ENCODE results near the gene FREM1. TPM values are rescaled to one million over a fixed set of nuclear protein-coding genes. Genes with fewer than 3 reads are reported as not detected.

FREM1 gene
- total and polyA plus RNA-seq, 10 donors, result 0.07 to 4.3 (median 0.54) TPM; not detected in 1

DNA sequence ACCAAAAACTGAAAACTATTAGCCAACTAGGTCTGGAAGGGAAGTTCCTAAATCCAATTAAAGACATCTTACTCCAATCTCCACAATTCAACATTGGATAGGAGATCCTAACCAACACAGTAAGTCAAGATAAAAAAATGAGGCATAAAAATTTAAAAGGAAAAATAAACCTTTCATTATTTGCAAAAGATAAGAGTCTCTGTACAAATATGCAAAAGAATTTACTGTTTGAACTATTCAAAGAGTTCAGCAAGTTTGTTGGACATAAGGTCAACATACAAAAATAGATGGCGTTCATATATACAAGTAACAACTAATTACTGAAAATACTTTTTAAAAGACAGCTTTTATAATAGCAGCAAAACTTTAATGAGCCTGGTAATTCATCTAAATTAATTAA, 3.1 kb upstream of the FREM1 start:
- WGBS, 5 donors, result 85 to 97% (median 87%) methylated on average over 1 of the region's 1 CpG
- intact Hi-C loops (cut with DNase I; ENCODE audit: low total_unique reads), result no loop called here
- no peaks in the 10 kb centered on the region for H3K9me3 ChIP-seq
- DNase-seq, result no peak
- H3K4me1 ChIP-seq, result peaks cover 0 to 6% (median 0%) of the 10 kb centered on the region in 6 donors
- no peak overlapping the region for H3K27ac ChIP-seq
- TF ChIP-seq POLR2AphosphoS5 (IDR thresholded peaks at IDR 0.05), result no peak
- TF ChIP-seq, protein P1, sequence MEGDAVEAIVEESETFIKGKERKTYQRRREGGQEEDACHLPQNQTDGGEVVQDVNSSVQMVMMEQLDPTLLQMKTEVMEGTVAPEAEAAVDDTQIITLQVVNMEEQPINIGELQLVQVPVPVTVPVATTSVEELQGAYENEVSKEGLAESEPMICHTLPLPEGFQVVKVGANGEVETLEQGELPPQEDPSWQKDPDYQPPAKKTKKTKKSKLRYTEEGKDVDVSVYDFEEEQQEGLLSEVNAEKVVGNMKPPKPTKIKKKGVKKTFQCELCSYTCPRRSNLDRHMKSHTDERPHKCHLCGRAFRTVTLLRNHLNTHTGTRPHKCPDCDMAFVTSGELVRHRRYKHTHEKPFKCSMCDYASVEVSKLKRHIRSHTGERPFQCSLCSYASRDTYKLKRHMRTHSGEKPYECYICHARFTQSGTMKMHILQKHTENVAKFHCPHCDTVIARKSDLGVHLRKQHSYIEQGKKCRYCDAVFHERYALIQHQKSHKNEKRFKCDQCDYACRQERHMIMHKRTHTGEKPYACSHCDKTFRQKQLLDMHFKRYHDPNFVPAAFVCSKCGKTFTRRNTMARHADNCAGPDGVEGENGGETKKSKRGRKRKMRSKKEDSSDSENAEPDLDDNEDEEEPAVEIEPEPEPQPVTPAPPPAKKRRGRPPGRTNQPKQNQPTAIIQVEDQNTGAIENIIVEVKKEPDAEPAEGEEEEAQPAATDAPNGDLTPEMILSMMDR (IDR thresholded peaks at IDR 0.05 in 8 of 11, conservative IDR thresholded peaks at IDR 0.05 in 3 of 11), result no peak
- no peak for TF ChIP-seq POLR2A (IDR thresholded peaks at IDR 0.05)
- peaks cover 0 to 8% (median 0%) of the 10 kb centered on the region in 7 donors for H3K27me3 ChIP-seq (replicated peaks in 1 of 7)
- H3K4me3 ChIP-seq, result no peak overlapping the region
- no peaks in the 10 kb centered on the region for H3K36me3 ChIP-seq

DNA sequence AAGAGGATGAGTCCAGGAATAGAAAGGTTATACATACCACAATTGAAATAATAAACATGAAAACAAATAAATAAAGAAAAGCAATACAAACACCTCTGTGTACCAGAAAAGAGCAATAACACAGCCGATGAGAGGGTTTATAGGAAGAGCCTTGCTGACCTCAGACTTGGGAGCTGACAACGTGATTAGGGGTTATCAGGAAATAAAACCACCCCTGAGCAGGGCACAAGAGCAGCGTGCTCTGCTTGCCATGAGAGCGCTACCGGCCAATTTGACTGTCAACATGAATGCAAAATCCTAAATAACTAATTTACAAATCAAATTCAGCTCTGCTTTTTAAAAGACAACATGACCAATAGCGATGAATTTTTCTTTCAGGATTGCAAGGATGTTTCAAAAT, 2.6 kb upstream of the FREM1 start:
- no peak for DNase-seq
- 72 to 88% (median 86%) methylated on average over 6 of the region's 6 CpGs for WGBS, 5 donors
- Histone ChIP-seq H3K9me3 (no peaks in the 10 kb centered on the region), H3K36me3 (no peaks in the 10 kb centered on the region), H3K4me1 (peaks cover 0 to 6% (median 0%) of the 10 kb centered on the region in 6 donors), H3K27ac (no peak overlapping the region), H3K4me3 (no peak overlapping the region), H3K27me3 (replicated peaks in 1 of 7) (peaks cover 0 to 8% (median 0%) of the 10 kb centered on the region in 7 donors)
- intact Hi-C loops (cut with DNase I; ENCODE audit: low total_unique reads), result no loop called here
- TF ChIP-seq, protein P1 (IDR thresholded peaks at IDR 0.05 in 8 of 11, conservative IDR thresholded peaks at IDR 0.05 in 3 of 11), result no peak
- TF ChIP-seq POLR2AphosphoS5 (IDR thresholded peaks at IDR 0.05) (no peak), POLR2A (IDR thresholded peaks at IDR 0.05) (no peak)

DNA sequence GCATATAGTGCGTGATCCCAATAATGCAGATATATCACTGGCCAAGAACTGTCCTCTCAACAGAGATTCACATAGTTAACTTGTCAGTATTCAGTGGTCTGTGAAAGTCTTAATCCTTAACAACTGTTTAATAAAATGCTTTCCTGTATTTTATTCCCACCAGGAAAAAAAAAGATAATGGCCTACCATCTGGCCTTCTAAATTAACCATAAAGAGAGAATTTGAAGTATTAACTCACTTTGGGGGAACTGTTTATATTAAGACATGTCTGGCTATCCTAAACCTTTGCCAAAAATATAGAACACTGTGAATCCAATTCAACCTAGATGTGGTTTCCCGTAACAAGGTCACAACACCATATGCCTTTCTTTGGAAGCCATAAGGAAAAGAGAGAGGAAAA, 818 bp upstream of the FREM1 start:
- WGBS, 5 donors, result 95 to 98% (median 95%) methylated on average over 2 of the region's 2 CpGs
- Histone ChIP-seq H3K36me3 (no peaks in the 10 kb centered on the region), H3K4me3 (no peak overlapping the region), H3K9me3 (no peaks in the 10 kb centered on the region), H3K4me1 (peaks cover 0 to 6% (median 0%) of the 10 kb centered on the region in 6 donors), H3K27me3 (replicated peaks in 1 of 7) (peaks cover 0 to 8% (median 0%) of the 10 kb centered on the region in 7 donors), H3K27ac (no peak overlapping the region)
- no peak for DNase-seq
- intact Hi-C loops (cut with DNase I; ENCODE audit: low total_unique reads), result no loop called here
- TF ChIP-seq, protein P1 (IDR thresholded peaks at IDR 0.05 in 8 of 11, conservative IDR thresholded peaks at IDR 0.05 in 3 of 11), result no peak
- TF ChIP-seq POLR2AphosphoS5 (IDR thresholded peaks at IDR 0.05) (no peak), POLR2A (IDR thresholded peaks at IDR 0.05) (no peak)

DNA sequence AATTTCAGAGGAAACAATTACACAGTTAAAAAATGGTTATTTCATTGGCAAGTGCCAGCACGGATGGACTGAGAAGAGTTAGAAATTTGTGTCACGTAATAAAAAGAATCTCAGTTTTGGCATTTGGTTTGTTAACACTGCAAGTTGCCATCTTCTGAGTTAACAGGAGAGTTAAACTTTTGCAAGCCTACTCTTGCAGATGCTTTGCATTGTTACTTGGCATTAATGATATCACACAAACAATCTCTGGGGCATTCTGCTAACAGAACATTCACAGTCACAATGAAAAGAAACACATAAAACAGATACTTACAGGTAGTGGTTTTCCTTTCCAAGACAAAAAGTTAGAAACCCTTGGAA, 647 bp downstream of the FREM1 start:
- Histone ChIP-seq H3K36me3 (no peaks in the 10 kb centered on the region), H3K9me3 (no peaks in the 10 kb centered on the region), H3K27ac (no peak overlapping the region), H3K4me1 (peaks cover 0 to 6% (median 0%) of the 10 kb centered on the region in 6 donors), H3K4me3 (peak overlapping the region in 2 of 8 donors; percentile 2 to 48), H3K27me3 (replicated peaks in 1 of 7) (peaks cover 0 to 8% (median 0%) of the 10 kb centered on the region in 7 donors)
- WGBS, 5 donors, result 55 to 73% (median 63%) methylated on average over 2 of the region's 2 CpGs
- no peak for DNase-seq
- TF ChIP-seq, protein P1 (IDR thresholded peaks at IDR 0.05 in 8 of 11, conservative IDR thresholded peaks at IDR 0.05 in 3 of 11), result no peak
- no peak for TF ChIP-seq POLR2AphosphoS5 (IDR thresholded peaks at IDR 0.05)
- no peak for TF ChIP-seq POLR2A (IDR thresholded peaks at IDR 0.05)
- intact Hi-C loops (cut with DNase I; ENCODE audit: low total_unique reads), result no loop called here

All from spleen (tissue), 11 donors.